GM21786 (cell line): ENCODE data around the gene SPSB2.
"Not testable (repeated sequence)": the region's sequence is repeated elsewhere in the genome, so short reads cannot be mapped to it uniquely, and the experiment has no call there.

Experiments used
- ATAC-seq: cut with Tn5 transposase; IDR thresholded peaks from one replicate; pipeline ENCODE4 v1.9.1; 2021; ENCODE audit not compliant: unreplicated experiment

SPSB2 gene

DNA sequence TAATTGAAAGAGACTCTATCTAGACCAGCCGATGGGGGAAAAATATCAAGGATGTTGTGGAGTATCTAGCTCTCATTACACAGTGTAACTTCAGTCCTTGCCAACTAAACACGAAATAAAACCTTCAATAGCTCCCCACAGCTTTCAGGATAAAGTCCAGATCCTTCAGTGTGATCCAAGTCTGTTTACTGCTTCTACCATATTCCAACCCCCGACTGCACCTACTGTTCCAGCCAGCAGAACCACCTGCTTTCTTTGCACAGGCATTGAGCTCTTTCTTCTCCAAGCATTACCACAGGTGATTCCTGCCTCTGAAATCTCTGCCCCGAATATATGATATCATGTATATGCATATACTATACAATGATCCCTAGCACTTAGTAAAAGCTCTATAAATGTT lies 29.3 kb upstream of the SPSB2 start:
- no peak for ATAC-seq

GRCh38 chr12:6899837-6900519 lies 26.9 kb upstream of the SPSB2 start:
- no peak for ATAC-seq

- ATAC-seq = no peak
Observed at GRCh38 chr12:6899427-6899826, 26.3 kb upstream of the SPSB2 start.

- ATAC-seq = no peak
Observed at GRCh38 chr12:6896846-6897435, 23.8 kb upstream of the SPSB2 start.

DNA sequence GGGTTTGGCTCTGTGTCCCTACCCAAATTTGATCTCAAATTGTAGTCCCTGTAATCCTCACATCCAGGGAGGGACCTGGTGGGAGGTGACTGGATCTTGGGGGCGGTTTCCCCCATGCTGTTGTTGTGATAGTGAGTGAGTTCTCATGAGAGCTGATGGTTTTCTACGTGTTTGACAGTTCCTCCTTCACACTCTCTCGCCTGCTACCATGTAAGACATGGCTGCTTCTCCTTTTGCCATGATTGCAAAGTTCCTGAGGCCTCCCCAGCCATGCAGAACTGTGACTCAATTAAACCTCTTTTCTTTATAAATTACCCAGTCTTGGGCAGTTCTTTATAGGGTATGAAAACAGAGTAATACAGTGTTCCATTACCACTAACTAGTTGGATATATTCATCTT lies 21.2 kb upstream of the SPSB2 start:
- ATAC-seq = no peak

- not testable (repeated sequence) for ATAC-seq
Observed at GRCh38 chr12:6892683-6893082, 19.6 kb upstream of the SPSB2 start.

DNA sequence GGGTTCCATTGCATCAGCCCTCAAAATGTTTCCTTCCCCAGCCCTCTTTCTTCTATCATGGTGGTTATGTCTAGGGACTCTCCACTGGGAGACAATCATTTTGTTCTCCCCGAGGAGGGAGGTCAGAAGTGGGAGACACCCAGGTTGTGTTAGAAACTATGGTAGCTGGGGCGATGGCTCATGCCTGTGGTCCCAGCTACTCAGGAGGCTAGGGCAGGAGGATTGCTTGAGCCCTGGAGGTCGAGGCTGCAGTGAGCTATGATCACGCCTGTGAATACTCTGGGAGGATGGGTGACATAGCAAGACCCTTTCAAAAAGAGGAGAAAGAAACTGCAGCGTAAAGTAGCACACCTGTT lies 18.5 kb upstream of the SPSB2 start:
- ATAC-seq = no peak

DNA sequence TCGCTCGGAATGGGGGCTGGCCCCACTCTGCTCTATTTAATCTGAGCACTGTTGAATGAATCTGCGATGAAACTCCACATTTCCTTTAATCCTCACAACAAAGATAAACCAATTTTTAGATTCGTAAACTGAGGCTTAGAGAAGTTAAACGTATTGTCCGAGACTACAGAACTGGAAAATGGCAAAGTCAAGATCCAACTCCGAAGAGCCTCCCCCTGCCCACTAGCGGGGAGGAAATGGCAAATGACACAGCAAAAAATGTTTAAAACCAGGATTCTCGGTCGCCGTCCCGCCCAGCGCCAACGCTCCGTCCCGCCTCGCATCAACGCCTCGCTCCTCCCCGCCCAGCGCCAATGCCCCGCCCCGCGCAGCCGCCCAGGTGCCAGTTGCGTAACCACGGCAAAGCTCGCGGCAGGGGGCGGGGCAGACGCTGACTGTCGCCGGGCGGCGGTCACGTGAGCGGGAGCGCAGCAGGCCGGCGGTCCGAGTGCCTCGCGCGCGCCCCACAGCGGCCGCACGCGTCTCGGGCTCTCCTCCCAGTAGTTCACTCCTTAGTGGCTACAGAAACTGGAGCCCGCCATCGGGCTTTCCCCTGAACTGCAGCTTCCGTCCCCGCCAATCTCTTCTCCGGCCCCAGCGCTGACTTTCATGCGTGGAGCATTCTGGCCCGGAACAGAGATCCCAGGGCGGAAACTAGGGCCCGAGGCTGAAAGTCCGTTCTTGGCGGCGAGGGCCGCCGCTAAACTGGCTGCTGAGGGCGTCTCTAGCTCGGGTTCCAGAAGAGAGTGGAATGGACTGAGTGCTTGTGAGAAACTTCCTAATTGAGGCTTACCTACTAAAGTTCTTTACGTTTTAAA lies 17.9 kb upstream of the SPSB2 start:
- ATAC-seq = peak; percentile 90

GRCh38 chr12:6889775-6890573 lies 16.9 kb upstream of the SPSB2 start:
- not testable (repeated sequence) for ATAC-seq

- ATAC-seq = not testable (repeated sequence)
Observed at GRCh38 chr12:6888794-6889193, 15.7 kb upstream of the SPSB2 start.

GRCh38 chr12:6888360-6888759 lies 15.3 kb upstream of the SPSB2 start:
- ATAC-seq = no peak

GRCh38 chr12:6887460-6887859 lies 14.4 kb upstream of the SPSB2 start:
- no peak for ATAC-seq

GRCh38 chr12:6886206-6886999 lies 13.3 kb upstream of the SPSB2 start:
- ATAC-seq = not testable (repeated sequence)

- no peak for ATAC-seq
Observed at GRCh38 chr12:6884539-6884938, 11.4 kb upstream of the SPSB2 start.

- no peak for ATAC-seq
Observed at GRCh38 chr12:6883683-6884082, 10.6 kb upstream of the SPSB2 start.

DNA sequence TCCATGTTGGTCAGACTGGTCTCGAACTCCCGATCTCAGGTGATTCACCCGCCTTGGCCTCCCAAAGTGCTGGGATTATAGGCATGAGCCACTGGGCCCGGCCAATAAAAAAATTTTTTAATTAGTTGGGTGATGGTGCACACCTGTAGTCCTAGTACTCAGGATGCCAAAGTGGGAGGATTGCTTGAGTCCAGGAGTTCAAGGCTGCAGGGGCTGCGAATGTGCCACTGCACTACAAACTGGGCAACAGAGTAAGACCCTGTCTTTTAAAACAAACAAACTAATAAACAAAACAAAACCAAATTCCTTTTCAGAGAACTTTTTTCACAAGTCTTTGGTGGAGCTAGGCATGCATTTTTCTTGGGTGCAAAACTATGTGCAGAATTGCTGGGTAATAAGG lies 10.1 kb upstream of the SPSB2 start:
- ATAC-seq = no peak

DNA sequence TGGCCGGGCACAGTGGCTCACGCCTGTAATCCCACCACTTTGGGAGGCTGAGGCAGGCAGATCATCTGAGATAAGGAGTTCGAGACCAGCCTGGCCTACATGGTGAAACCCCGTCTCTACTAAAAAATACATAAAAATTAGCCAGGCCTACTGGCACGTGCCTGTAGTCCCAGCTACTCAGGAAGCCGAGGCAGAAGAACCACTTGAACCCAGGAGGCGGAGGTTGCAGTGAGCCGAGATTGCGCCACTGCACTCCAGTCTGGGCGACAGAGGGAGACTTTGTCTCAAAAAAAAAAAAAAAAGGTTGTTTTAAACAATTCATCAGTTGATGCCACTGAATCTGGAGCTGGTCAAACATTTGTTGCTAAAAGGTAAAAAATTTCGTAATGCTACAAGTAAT lies 6.7 kb upstream of the SPSB2 start:
- ATAC-seq = not testable (repeated sequence)

- ATAC-seq = not testable (repeated sequence)
Observed at GRCh38 chr12:6874015-6874368, 889 bp upstream of the SPSB2 start.

DNA sequence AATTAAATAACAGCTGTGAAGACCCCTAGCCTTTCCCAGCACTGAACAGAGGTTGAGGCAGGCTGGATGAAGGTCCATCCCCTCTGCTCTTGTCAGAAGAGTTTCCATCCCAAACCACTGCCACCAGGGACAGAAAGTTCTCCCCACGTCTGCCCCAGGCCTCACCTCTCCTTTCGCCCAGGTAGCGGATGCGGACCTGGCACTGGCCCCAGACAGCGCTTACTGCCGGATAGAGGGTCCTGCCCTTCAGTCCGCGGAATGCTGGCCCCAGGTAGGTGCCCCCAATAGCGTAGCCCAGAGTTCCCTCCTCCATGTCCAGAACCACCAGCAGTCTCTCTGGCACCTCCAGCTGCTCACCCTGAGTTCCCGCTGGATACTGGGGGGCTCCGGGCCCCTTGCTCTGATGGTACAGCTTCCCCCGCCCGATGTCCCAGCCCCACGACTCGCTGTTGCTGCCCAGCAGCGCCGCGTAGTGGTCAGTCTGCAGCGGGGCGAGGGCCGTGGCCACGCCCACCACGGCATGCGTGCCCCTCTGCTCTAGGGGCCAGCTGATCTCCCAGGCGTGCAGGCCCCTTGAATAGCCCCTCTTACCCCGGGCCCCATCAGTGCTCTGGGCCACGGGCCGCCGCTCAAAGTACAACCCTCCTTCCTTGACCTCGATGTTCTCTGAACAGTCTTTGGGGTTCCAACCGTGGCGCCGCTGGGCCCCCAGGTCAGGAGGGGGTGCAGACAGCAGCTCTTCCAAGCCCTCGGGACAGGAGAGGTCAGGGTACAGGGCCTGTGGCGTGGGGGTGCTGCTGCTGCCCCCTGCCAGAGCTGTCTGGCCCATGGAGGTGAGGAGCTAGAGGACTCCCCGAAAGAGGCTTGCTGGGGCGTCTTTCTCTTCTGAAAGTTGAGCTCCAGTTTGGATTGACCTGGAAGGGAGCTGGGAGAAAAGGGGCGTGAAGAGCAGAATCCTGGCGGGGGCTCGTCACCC lies 742 bp downstream of the SPSB2 start:
- no peak for ATAC-seq
